Stimulated activated CD4-positive, alpha-beta T cell treated with anti-CD3 and anti-CD28 coated beads, TNF-alpha, amount 100 ng/mL, for 1 hour (primary cell): ENCODE results near the gene MCM9.

Experiments
- DNase-seq, 3 donors: peaks; one replicate each; pipeline ENCODE4 v3.0.0-alpha.2; 2020; ENCODE audit warnings: low read depth in 3 of 3, low spot score in 1 of 3

The MCM9 gene

DNA sequence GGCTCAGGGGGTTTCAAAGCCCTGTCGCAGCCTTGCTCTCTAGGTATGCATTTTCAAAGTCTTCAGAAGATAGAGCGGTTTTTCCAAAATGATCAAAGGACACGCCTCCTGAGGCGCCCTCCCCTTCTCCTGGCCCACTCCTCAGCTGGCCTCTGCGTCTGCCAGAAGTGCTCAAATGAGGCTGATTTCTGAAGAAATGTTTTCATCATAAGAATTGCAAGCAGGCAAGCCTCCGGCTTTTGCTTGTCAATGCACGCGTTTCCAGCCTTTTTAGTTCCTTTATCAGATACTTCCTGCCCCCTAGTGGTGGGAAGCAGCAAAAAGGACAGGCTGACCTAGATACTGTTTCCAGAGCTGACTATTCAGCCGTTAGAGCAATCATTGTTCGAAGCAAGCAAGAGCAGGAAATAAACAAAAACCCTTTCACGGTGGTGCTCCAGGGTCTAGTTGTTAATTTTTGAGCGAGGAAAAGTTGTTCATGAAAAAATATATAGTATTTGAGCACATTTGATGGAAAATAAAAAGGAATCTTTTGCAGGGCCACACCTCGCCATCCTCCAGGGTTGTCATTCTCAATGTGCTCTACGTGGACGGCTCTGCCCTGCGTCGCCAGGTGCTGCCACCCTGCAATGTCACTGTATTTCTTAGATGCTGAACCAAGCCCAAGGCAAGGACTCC is 134.4 kb downstream of the MCM9 start:
- DNase-seq: peak; percentile 47 to 76 (median 56)

DNA sequence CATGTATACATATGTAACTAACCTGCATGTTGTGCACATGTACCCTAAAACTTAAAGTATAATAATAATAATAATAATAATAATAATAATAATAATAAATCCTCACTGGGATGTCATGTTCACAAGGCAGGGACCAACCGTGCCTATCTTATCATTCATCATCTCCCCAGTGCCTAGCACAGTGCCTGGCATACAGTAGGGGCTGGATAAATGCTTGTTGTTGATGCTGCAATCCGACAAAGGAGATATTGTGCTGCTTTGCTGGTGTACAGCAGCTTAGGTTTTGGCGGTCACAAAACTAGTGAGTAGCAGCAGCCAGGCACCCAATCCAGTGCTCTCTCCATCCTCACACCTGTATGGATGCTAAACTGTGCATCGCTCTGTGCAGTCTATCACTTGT is 135.1 kb downstream of the MCM9 start:
- DNase-seq: no peak

DNA sequence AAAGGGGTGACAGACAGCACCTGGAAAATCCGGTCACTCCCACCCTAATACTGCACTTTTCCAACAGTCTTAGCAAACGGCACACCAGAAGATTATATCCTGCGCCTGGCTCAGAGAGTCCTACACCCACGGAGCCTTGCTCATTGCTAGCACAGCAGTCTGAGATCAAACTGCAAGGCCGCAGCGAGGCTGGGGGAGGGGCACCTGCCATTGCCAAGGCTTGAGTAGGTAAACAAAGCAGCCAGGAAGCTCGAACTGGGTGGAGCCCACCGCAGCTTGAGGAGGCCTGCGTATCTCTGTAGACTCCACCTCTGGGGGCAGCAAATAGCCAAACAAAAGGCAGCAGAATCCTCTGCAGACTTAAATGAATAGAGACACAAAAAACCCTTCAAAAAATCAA is 138.4 kb downstream of the MCM9 start:
- peak in 2 of 3 donors; percentile 37 to 63 for DNase-seq

DNA sequence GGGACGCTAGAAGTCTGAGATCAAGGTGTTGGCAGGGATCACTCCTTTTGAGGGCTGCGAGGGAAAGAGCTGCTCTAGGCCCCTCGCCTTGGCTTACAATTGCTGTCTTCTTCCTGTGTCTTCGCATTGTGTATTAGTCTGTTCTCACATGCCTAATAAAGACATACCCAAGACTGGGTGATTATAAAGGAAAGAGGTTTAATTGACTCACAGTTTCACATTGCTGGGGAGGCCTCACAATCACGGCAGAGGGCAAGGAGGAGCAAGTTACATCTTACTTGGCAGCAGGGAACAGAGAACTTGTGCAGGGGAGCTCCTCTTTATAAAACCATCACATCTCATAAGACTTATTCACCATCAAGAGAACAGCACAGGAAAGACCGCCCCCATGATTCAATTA is 143.5 kb downstream of the MCM9 start:
- DNase-seq: no peak

DNA sequence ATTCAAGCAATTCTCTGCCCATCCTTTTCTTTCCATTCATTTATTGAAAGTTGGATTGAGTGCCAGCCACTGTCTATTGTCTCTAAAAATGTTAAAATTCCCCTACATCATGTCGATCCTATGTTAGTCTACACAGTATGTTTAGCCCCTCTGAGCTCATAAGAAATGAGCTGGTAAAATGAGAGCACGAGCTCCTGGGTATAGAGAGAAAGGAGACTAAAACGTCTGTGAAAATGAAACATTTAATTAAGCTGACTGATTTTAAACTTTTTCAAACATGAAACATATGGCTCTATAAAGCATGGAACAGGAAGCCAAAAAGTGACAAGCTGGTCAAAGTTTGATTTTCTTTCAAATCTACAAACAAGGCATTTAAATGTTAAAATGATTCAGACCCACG is 145.0 kb downstream of the MCM9 start:
- no peak for DNase-seq

DNA sequence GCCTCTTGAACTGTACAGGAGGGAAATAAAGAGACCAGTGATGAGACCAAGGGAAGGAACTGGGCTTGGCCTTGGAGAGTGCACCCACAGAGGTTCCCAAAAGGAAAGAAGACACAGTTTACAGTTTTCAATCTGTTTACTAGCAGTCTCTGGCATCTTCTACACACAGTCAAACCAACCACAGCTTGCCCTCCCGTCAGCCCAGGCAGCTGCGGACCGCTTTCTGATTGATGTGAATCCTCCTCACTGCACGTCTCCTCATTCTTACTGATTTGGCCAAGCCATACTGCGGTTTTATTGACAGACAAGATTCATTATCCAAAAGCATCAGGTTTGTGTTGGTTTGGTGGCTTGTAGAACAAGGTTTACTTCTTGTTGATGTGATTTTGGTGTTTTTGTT is 145.5 kb downstream of the MCM9 start:
- DNase-seq: no peak

DNA sequence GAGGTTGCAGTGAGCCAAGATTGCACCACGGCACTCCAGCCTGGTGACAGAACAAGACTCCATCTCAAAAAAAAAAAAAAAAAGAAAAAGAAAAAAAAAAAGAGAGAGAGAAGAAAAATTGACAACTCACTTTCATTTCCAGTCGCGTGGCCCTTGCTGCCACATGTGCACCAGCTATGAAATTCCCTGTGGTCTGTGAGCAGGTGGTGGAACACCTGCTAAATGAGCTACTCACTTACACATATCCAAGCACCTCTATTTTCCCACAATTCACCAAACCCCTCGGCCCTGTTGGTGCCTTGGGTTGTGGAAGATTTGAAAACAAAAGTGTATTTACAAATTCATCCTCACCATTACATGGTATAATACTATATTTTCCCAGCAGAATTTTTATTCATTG is 146.3 kb downstream of the MCM9 start:
- DNase-seq: no peak

DNA sequence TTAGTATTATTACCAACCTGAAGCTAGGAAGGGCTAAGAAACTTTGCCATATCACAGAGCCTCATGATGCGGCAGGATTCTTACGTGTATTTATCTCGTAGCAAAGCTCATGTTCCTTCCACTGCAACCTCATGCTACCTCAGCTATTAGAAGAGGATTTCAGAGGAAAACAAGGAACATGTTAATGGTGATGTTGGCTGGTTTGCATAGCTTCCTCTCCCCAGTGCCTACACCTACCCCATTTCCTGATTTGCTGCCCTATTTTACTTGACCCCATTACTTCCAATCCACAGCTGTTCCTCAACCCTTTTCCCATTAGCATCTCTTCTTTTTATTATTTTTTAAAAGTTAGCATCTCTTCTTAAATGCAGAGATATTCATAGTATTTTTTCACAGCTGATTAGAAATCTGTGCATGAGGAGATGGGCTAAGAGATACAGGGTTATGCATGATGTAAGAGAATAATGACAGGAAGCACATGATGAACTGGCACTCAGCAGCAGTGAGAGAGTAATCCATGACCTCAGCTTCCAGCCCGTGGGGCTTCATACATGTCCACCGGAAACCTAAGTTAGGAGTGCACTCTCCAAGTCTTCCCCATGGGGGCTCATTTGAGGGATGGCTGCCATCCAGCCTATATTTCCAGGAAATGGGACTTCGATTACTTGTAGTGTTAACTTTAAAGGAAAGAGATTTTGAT is 147.1 kb downstream of the MCM9 start:
- DNase-seq: no peak

DNA sequence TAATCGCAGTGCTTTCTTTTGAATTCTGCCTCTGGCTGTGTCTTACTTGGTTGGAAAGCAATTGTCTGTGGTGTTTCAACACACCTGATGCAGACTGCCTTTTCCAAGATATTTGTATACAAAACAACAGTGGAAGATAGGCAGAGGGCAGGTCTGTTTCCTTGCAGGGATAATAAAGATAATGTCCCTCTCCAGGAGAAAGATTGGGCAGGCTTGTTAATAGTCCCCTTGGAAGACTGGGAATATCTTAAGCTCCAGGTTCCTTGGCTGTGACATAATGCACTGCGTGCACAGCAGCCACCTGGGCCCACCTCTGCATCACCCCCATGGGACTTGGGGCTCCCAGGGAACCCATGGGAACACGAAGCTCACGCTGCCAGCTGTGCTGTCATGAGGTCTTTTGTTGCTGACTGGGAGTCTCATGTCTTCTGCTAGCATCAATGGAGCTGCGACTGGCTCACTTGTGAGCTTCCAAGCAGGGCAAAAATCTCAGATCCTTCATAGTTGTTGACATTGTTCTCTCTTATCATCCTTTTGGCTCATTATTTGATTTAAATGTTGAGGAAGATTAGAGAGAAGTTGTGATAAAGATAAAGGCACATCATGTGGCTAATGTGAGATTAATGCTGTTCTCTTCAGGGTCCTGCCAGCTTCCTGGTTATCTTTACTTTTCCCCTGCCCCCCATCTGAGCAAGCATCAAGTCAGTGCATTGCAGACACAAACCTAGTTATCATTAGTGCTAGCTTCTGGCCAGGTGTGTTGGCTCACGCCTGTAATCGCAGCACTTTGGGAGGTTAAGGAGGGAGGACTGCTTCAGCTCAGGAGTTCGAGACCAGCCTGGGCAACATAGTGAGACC is 148.1 kb downstream of the MCM9 start:
- no peak for DNase-seq

DNA sequence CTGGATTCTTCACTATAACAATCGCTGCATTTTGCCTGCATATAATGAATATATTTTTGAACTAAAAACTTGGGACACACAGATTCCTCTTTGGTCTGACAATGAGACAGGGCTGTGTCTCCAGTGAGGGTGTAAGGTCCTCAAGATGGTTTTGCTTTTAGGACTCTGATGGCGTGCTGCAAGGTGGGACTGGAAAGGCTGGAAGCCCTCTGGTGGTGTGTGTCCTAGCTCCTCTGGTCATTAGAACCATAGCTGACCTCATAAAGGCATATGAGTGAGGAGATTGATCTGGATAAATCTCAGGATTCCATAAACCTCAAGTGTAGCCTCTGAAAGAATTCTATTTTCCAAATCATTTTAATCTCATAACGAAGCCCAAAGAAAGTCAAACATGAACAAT is 149.4 kb downstream of the MCM9 start:
- DNase-seq: no peak

DNA sequence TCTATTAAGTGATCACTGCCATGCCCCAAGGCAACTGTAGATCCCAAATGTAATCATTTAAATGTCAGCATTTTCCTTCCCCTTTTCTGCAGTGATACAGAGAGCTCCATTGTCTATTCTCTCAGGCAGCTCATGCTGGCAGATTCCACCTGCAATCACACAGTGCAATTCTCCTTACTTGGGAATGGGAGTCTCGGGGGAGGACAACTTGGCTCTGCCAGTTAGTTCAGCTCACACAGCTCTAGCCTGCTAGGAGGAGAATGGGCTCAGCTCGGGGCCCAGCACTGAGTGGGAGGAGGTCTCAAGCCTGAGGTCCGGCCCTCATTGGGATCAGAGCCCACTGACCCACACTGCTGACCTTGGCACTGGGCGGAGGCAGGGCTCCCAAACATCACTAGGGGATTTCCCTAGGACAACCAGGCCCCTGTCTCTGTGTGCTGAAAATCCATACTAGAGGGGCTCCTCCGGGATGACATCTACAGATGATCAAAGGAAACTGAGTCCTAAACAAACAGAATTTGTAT is 150.3 kb downstream of the MCM9 start:
- DNase-seq: no peak

DNA sequence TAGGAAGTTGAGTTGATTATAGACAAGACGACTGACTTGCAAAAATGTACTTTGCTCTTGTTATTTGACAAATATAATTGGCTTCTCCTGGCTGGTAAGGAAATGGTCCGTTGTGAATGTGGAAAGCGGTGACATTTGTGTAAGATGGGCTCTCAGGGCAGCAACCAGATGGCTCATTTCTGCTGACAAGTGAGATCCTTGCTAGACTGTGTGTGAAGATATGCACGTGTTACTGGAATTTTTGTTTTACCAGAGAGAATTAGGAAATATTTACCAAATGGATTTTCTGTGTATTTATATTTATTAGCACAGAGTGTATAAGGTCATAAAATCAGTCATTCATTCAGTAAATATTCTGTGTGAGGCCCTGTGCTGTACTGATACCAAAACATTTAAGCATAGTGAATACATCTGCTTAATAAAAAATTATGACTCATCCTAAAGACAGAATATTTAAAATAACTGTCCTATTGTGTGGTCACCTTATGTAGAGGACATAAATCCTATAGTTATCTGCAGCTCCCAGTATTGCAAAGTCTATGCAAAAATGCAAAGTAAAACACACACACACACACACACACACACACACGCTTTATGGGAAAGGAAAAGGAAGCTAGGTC is 150.9 kb downstream of the MCM9 start:
- DNase-seq: no peak

DNA sequence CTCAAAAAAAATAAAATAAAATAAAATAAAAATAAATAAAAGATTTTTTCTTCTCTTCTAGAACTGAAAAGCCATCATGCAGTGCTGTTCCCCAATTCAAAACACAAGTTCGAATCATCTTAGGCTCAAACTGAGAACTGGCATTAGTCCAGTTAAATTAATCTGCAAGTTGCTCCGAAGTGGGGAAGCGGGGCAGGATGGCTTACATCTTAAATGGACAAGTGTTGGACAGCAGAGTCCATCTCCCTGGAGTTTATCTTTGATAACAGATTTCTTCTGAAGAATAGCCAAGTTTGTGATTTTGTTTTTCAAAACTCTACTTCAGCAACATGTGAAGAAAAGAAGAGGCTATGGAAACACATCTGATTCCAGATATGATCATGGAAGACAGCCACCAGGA is 152.3 kb downstream of the MCM9 start:
- DNase-seq: no peak

DNA sequence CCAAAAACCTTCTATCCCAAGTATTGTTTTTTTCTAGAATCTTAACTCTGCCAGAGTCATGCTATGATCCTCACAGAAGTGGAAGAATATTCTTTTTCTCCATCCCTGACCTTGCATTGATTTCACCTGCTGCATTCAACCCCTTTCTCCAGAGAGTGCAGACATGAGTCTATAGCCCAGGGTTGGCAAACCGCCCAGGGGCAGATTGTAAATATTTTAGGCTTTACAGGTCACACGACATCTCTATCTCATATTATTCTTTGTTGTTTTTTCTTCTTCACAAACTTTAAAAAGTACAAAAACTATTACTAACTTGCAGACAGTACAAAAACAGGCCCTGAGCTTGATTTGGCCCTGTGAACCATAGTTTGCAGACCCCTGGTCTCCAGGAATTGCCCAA is 153.1 kb downstream of the MCM9 start:
- no peak for DNase-seq

DNA sequence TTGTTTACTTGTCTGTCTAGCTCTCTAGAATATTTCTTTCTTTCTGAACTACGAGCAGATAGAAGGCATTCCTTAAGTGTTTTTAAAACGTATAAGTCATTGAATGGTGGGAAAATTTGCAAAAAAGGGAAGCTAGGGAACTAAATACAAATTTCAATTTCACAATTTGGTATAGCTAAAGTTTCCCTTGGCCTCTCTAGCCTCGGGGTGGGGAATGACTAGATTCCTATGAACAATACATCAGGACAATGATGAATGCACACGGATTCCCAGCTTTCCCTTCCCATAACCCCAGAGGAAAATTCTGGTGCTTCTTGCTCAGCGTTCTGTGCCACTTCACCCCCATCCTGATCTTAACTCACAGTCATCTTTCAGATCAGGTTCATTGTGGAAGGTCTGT is 154.3 kb downstream of the MCM9 start:
- no peak for DNase-seq

DNA sequence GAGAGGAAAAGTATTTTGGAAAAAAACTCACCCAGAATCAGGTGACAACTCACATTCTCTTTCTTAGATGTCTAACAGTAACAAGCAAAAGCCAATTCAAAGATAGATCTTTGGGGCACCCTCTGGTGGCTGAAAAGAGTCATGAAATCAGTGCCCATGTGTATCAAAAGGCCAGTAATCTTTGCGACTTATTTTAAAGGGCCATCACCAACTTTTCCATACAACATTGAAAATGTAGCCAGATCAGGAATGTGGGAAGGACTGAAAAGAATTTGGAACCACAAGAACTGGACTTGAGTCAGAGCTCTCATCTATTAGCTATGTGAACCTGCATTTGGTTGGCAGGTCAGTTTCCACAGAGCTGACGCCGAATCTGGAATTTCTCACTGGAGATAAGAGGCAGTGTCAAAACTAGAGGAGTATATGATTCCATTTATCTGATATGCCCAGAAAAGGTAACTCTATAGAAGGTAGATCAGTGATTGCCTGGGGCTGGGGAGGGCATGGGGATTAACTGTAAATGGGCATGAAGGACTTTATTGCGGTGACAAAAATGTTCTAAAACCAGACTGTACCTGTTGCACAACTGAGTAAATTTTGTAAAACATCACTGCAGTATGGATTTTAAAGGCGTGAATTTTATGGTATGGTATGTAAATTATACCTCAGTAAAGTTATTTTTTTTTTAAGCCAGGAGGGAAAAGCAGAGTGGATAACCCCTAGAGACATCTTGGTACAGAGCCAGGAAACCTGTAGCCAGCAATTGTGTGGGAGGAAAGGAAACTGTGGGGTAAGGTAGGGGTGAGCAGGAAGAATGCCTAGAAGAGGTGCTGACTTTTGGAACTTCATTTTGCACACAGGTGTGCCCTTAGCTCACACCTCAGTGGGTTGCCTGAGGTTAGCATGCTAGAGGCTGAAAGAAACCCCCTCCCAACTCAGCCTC is 158.1 kb downstream of the MCM9 start:
- peak in 2 of 3 donors; percentile 18 to 26 for DNase-seq

DNA sequence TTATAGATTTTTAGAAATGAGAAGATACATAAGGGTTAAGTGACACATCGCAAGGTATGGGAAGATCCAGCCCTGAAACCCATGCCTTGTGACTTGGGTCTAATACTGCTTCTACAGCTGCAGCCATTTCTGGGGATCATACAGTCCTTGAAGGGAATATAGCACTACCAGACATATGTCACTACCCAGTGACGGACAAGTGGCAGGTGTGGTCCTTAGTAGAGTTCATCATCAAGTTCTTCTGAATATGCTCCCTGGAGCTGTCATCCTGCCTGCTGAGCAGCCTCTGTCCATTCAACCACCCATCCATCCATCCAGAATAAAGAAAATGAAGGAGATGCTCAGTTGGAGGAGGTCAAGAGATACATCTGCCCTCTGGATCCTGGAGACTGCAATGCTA is 159.6 kb downstream of the MCM9 start:
- DNase-seq: no peak

DNA sequence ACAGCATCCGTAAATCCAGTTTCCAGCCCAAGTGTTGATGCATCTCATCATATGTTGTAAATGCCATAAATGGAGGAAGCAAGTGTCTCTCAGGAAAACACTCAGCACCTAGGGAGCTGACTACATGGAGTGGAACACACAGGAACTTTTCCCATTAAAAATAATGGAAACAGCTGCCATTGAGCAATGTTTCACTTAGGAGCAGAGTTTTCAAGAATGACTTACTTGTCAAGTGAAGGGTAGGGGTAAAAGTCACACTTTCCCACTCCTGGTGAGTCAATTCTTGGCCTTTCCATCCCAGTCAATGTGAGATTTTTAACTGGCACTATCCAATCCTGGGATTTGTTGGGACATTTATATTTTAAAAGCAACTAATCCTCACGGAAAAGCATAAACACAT is 160.4 kb downstream of the MCM9 start:
- no peak for DNase-seq

DNA sequence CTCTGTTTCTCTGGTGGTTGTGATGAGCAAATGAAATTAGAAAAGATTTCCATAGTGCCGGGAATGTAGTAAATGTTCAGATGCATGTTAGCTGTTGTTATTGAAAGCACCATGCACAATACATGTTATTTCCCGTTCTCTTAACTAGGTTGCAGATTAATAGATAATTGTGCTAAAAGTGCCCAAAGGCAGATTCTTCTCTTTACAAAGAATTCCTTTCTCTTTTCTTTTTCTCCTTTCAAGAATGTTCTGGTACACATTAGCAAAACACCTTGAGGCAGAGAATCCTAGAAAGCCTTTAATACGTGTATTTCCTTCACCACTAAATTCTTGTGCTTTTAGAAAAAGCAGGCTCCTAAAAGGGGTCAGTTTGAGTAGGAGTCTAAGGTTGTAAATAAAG is 162.1 kb downstream of the MCM9 start:
- no peak for DNase-seq

DNA sequence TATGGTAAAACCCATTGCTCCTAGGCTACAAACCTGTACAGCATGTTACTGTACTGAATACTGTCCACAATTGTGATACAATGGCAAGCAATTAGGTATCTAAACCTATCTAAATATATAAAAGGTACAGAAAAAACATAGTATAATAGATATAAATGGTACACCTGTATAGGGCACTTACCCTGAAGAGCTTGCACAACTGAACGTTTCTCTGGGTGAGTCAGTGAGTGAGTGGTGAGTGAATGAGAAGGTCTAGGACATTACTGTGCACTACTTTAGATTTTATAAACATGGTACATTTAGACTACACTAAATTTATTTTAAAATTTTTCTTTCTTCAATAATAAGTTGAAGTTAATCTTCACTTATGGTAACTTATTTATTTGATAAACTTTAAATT is 163.7 kb downstream of the MCM9 start:
- DNase-seq: no peak
